Measurements from ENCODE around the gene LRMDA. TPM values are rescaled to one million over a fixed set of nuclear protein-coding genes. Genes with fewer than 3 reads are reported as not detected.

Gene LRMDA
- total and polyA plus RNA-seq, 12 donors, result 30.7 to 132 (median 78.1) TPM

DNA sequence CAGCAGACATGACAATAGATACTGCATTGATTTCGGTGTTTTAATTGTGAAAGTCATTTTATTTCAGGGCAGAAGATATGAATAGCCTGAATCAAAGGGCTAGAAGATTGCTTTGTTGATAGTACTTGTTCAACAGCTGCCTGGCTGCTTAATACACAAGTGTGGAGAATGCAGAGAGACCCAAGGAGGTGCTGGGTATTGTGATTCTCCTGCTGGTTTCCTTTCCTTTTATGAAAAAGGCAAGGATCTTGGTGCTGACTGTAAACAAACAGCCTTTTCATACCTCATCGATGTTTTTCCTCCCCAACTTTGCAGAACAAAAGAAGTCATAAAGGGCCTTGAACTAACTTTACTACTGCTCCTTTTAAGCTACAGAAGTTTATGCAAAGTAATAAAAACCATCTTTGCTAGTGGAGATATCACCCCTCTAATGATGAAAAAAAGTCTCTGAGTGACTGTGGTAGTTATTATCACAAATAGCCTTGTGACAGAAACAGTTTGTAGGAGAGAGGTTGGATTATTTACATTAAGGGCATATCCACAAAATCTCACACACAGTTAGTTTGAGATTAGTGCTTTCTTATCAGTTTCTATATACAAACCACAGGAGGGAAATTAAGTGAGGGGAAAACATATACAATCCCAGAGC lies 800.0 kb downstream of the LRMDA start:
- Histone ChIP-seq H3K27me3 (no peaks in the 10 kb centered on the region), H3K4me3 (no peak overlapping the region), H3K27ac (no peak overlapping the region), H3K36me3 (replicated peaks in 1 of 2) (no peaks in the 10 kb centered on the region), H3K4me1 (replicated peaks in 1 of 2) (peaks cover 0 to 7% of the 10 kb centered on the region in 2 donors), H3K9me3 (replicated peaks in 1 of 3) (no peaks in the 10 kb centered on the region)
- DNase-seq, result no peak
- 40 to 48% (median 44%) methylated on average over 2 of the region's 2 CpGs for WGBS, 4 donors
- no peak for TF ChIP-seq POLR2A (IDR thresholded peaks at IDR 0.05)
- TF ChIP-seq, protein P1, sequence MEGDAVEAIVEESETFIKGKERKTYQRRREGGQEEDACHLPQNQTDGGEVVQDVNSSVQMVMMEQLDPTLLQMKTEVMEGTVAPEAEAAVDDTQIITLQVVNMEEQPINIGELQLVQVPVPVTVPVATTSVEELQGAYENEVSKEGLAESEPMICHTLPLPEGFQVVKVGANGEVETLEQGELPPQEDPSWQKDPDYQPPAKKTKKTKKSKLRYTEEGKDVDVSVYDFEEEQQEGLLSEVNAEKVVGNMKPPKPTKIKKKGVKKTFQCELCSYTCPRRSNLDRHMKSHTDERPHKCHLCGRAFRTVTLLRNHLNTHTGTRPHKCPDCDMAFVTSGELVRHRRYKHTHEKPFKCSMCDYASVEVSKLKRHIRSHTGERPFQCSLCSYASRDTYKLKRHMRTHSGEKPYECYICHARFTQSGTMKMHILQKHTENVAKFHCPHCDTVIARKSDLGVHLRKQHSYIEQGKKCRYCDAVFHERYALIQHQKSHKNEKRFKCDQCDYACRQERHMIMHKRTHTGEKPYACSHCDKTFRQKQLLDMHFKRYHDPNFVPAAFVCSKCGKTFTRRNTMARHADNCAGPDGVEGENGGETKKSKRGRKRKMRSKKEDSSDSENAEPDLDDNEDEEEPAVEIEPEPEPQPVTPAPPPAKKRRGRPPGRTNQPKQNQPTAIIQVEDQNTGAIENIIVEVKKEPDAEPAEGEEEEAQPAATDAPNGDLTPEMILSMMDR (IDR thresholded peaks at IDR 0.05), result no peak
- intact Hi-C loops (cut with DNase I), result no loop called here

DNA sequence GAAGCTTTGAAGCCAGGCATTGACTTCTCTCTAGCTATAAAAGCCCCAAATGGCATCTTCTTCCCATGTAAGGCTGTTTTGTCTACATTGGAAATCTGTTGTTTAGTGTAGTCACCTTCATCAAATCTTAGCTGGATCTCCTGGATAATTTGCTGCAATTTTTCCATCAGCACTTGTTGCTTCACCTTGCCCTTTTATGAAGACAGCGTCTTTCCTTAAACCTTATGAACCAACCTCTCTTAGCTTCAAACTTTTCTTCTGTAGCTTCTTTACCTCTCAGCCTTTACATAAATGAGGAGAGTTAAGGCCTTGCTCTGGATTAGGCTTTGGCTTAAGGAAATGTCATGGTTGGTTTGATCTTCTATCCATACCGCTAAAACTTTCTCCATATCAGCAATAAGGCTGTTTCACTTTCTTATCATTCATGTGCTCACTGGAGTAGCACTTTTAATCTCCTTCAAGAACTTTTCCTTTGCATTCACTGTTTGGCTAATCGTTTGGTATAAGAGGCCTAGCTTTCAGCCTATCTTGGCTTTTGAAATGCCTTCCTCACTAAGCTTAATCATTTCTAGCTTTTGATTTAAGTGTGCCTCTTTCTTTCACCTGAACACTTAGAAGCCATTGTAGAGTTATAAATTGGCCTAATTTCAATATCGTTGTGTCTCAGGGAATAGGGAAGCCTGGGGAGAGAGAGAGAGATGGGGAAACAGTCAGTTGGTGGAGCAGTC lies 803.2 kb downstream of the LRMDA start:
- WGBS, 4 donors, result 95 to 97% (median 95%) methylated on average over 4 of the region's 4 CpGs
- Histone ChIP-seq H3K27ac (no peak overlapping the region), H3K27me3 (no peaks in the 10 kb centered on the region), H3K9me3 (replicated peaks in 1 of 3) (no peaks in the 10 kb centered on the region), H3K36me3 (replicated peaks in 1 of 2) (no peaks in the 10 kb centered on the region), H3K4me1 (replicated peaks in 1 of 2) (peaks cover 0 to 11% of the 10 kb centered on the region in 2 donors), H3K4me3 (no peak overlapping the region)
- intact Hi-C loops (cut with DNase I), result no loop called here
- TF ChIP-seq, protein P1 (IDR thresholded peaks at IDR 0.05), result no peak
- TF ChIP-seq POLR2A (IDR thresholded peaks at IDR 0.05), result no peak
- no peak for DNase-seq

DNA sequence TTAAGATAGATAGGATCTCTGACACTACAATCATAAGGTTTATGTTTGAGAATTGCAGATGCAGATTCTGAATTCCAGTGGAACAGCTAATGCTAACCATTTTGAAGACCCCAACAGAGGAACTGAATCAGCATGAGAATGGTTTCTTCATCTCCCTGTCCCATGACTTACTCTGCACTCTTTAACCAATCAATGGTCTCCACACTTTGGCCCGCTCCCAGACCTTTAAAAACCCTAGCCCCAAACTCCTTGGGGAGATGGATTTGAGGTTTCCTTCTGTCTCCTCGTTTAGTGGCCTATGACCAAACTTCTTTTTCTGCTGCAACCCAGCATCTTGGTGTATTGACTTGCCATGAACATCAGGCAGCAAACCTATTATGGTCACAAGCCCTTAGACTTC lies 804.9 kb downstream of the LRMDA start:
- H3K27ac ChIP-seq, result no peak overlapping the region
- H3K4me1 ChIP-seq (replicated peaks in 1 of 2), result peaks cover 0 to 4% of the 10 kb centered on the region in 2 donors
- no peak for DNase-seq
- H3K4me3 ChIP-seq, result no peak overlapping the region
- H3K36me3 ChIP-seq (replicated peaks in 1 of 2), result no peaks in the 10 kb centered on the region
- TF ChIP-seq, protein P1 (IDR thresholded peaks at IDR 0.05), result no peak
- TF ChIP-seq POLR2A (IDR thresholded peaks at IDR 0.05), result no peak
- no peaks in the 10 kb centered on the region for H3K9me3 ChIP-seq (replicated peaks in 1 of 3)
- WGBS, 4 donors, result 62 to 73% (median 67%) methylated on average over 2 of the region's 2 CpGs
- no peaks in the 10 kb centered on the region for H3K27me3 ChIP-seq
- intact Hi-C loops (cut with DNase I), result no loop called here

DNA sequence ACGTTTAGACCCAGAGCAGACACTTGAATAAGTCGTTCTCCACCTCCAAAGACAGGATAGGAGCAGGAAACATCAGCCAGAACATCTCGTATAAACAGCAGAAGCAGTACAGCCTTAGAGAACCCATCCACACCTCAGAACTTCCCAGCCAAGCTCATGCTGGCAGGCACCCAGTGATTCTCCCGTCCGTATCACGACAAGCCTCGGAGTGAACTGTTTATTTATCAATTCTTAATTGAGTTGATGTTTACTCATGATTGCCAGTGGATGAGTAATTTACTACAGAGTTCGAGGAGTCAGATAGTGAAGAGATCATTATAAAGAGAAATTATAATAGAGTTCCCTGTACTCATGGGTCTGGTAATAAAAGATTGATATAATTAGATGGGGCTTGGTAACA lies 811.5 kb downstream of the LRMDA start:
- Histone ChIP-seq H3K4me3 (no peak overlapping the region), H3K9me3 (replicated peaks in 1 of 3) (no peaks in the 10 kb centered on the region), H3K27me3 (no peaks in the 10 kb centered on the region), H3K27ac (no peak overlapping the region), H3K36me3 (replicated peaks in 1 of 2) (no peaks in the 10 kb centered on the region), H3K4me1 (replicated peaks in 1 of 2) (no peaks in the 10 kb centered on the region)
- WGBS, 4 donors, result 56 to 73% (median 63%) methylated on average over 7 to 8 of the region's 8 CpGs
- intact Hi-C loops (cut with DNase I), result no loop called here
- no peak for DNase-seq
- TF ChIP-seq, protein P1 (IDR thresholded peaks at IDR 0.05), result no peak
- TF ChIP-seq POLR2A (IDR thresholded peaks at IDR 0.05), result no peak

Data from adrenal gland (tissue), 12 donors.